ENCODE measurements around the gene VSNL1. TPM values are rescaled to one million over a fixed set of nuclear protein-coding genes. Genes with fewer than 3 reads are reported as not detected.

VSNL1 gene
- polyA plus RNA-seq, 3 donors: not detected

- DNase-seq: no peak
- Histone ChIP-seq H3K9ac (ENCODE audit: insufficient read depth, low read length, poor library complexity, severe bottlenecking) (no peak overlapping the region), H3K79me2 (ENCODE audit: insufficient read depth, low read length) (no peaks in the 10 kb centered on the region), H3K4me3 (replicated peaks in 1 of 3; ENCODE audit: low read depth in 2 of 3, low read length in 3 of 3) (no peak overlapping the region), H3K27ac (ENCODE audit: low read depth in 1 of 2, low read length in 2 of 2) (no peak overlapping the region), H3K9me3 (replicated peaks in 1 of 2; ENCODE audit: control insufficient read depth in 1 of 2, insufficient read depth in 1 of 2, low read length in 2 of 2) (no peaks in the 10 kb centered on the region), H3K4me1 (ENCODE audit: control insufficient read depth in 1 of 2, insufficient read depth in 2 of 2, low read length in 2 of 2) (no peaks in the 10 kb centered on the region), H3K4me2 (replicated peaks; ENCODE audit: extremely low read depth, low read length, poor library complexity, severe bottlenecking) (no peak overlapping the region), H2AFZ (ENCODE audit: insufficient read depth, low read depth, low read length, poor library complexity, severe bottlenecking) (no peak overlapping the region), H3K36me3 (replicated peaks in 1 of 2; ENCODE audit: control insufficient read depth in 1 of 2, insufficient read depth in 2 of 2, low read length in 2 of 2) (no peaks in the 10 kb centered on the region), H4K20me1 (ENCODE audit: insufficient read depth, low read length) (no peaks in the 10 kb centered on the region), H3K27me3 (ENCODE audit: control insufficient read depth in 2 of 2, insufficient read depth in 2 of 2, low read length in 2 of 2) (peaks cover 0 to 2% of the 10 kb centered on the region in 2 donors)
- intact Hi-C loops (cut with micrococcal nuclease): no loop called here
- Mint-ChIP-seq H3K9me3 (peaks cover 0 to 5% (median 0%) of the 10 kb centered on the region in 7 donors), H3K27me3 (ENCODE audit: low read depth in 3 of 3) (no peaks in the 10 kb centered on the region), H3K27ac (no peak overlapping the region), H3K4me1 (no peaks in the 10 kb centered on the region), H3K36me3 (no peaks in the 10 kb centered on the region), H3K4me3 (no peak overlapping the region)
- WGBS (ENCODE audit: insufficient coverage): 80% methylated on average over 1 of the region's 1 CpG
- no peak for TF ChIP-seq CTCF (IDR thresholded peaks at IDR 0.05)
Measured at GRCh38 chr2:17555150-17555549, 14.7 kb downstream of the VSNL1 start.

- Histone ChIP-seq H3K79me2 (ENCODE audit: insufficient read depth, low read length) (no peaks in the 10 kb centered on the region), H3K4me1 (ENCODE audit: control insufficient read depth in 1 of 2, insufficient read depth in 2 of 2, low read length in 2 of 2) (no peaks in the 10 kb centered on the region), H2AFZ (ENCODE audit: insufficient read depth, low read depth, low read length, poor library complexity, severe bottlenecking) (no peak overlapping the region), H3K4me2 (replicated peaks; ENCODE audit: extremely low read depth, low read length, poor library complexity, severe bottlenecking) (no peak overlapping the region), H3K36me3 (replicated peaks in 1 of 2; ENCODE audit: control insufficient read depth in 1 of 2, insufficient read depth in 2 of 2, low read length in 2 of 2) (no peaks in the 10 kb centered on the region), H3K27ac (ENCODE audit: low read depth in 1 of 2, low read length in 2 of 2) (no peak overlapping the region), H3K27me3 (ENCODE audit: control insufficient read depth in 2 of 2, insufficient read depth in 2 of 2, low read length in 2 of 2) (no peaks in the 10 kb centered on the region), H3K9ac (ENCODE audit: insufficient read depth, low read length, poor library complexity, severe bottlenecking) (no peak overlapping the region), H3K4me3 (replicated peaks in 1 of 3; ENCODE audit: low read depth in 2 of 3, low read length in 3 of 3) (no peak overlapping the region), H4K20me1 (ENCODE audit: insufficient read depth, low read length) (no peaks in the 10 kb centered on the region), H3K9me3 (replicated peaks in 1 of 2; ENCODE audit: control insufficient read depth in 1 of 2, insufficient read depth in 1 of 2, low read length in 2 of 2) (no peaks in the 10 kb centered on the region)
- TF ChIP-seq CTCF (IDR thresholded peaks at IDR 0.05): no peak
- Mint-ChIP-seq H3K4me1 (no peaks in the 10 kb centered on the region), H3K36me3 (no peaks in the 10 kb centered on the region), H3K4me3 (no peak overlapping the region), H3K27me3 (ENCODE audit: low read depth in 3 of 3) (no peaks in the 10 kb centered on the region), H3K27ac (no peak overlapping the region), H3K9me3 (peaks cover 0 to 5% (median 0%) of the 10 kb centered on the region in 7 donors)
- no peak for DNase-seq
- WGBS (ENCODE audit: insufficient coverage): no CpG with 5 or more reads among the region's 5 CpGs
- intact Hi-C loops (cut with micrococcal nuclease): no loop called here
Measured at GRCh38 chr2:17557596-17557995, 17.1 kb downstream of the VSNL1 start.
